A549 treated with Hydrocortisone at 1 μM for 4 hours (cell line): ENCODE measurements around the gene CUBN. TPM values are rescaled to one million over a fixed set of nuclear protein-coding genes. Genes with fewer than 3 reads are reported as not detected.

ENCODE experiments used
- total RNA-seq: library from RNA; stranded (reverse); fragments of 200-300 nt; extraction: Qiagen RNA extraction; gene quantifications from 5 replicates; pipeline ENCODE4 v1.2.3, GENCODE V29; 2022

CUBN gene
- total RNA-seq, result 0.06 to 0.10 TPM (median 0.08 TPM) in 5 replicates

DNA sequence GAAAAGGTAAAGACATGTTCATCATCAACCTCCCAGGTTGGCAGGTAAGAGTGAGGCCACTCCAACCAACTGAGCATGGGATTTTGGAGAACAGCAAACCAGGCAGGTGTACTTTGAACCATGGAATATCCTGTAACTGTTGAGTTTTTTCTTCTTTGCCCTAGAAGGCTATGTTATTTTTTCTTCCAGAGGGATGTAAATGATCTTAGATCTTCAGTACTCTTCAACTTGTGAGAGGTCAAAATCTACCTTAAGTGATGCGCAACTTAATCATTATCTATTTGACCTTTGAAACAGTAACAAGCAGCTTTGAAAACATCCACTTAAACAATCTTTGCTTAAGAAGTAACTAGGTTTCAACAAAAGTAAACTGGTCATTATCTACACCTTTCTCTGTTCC is at the start of gene CUBN:
TSS of gene CUBN (minus strand) at position 71 of the 400 bp plus-strand sequence. CDS start at position 25, 46 bp downstream.

GRCh38 chr10:16817125-16818019 is 312.2 kb downstream of the CUBN start, which contains the start of gene RSU1:
RSU1 (minus strand) TSS chr10:16817424; CDS start chr10:16817081, 343 bp downstream.

Other genes starting within 250 kb of the CUBN start
- gene TRDMT1, start 71.9 kb upstream of the CUBN start, total RNA-seq, result 2.6 to 3.8 TPM (median 3.7 TPM) in 5 replicates
- 1,596 to 1,715 TPM (median 1,648 TPM) in 5 replicates for gene VIM, start 98.4 kb upstream of the CUBN start, total RNA-seq